Endometrial microvascular endothelial cells (primary cell): ENCODE data around the gene MFAP2. TPM values are rescaled to one million over a fixed set of nuclear protein-coding genes. Genes with fewer than 3 reads are reported as not detected.

Experiments used
- in situ Hi-C: cut with HindIII; loops from 2 replicates; pipeline ENCODE4 v1.10.0; 2017; ENCODE audit warnings: low sequenced_read_pairs, low pct_unique_long_range_greater_than_20kb; ENCODE audit errors: inconsistent ontology term
- total RNA-seq: library from RNA; depleted of rRNA; stranded (reverse); fragments of >200 nt; gene quantifications from one replicate; pipeline ENCODE4 v1.2.3, GENCODE V29; 2015; ENCODE audit errors: inconsistent ontology term

Gene MFAP2
- total RNA-seq, 1 donor from 2014 or later: 10.4 TPM

- in situ Hi-C loops: no loop called here
These were observed 5.7 kb upstream of the MFAP2 start for GRCh38 chr1:16986113-16986512.

- in situ Hi-C loops: no loop called here
These were observed 4.3 kb upstream of the MFAP2 start for GRCh38 chr1:16984717-16985116.

- in situ Hi-C loops: no loop called here
These were observed 3.2 kb upstream of the MFAP2 start for GRCh38 chr1:16983649-16984048.

DNA sequence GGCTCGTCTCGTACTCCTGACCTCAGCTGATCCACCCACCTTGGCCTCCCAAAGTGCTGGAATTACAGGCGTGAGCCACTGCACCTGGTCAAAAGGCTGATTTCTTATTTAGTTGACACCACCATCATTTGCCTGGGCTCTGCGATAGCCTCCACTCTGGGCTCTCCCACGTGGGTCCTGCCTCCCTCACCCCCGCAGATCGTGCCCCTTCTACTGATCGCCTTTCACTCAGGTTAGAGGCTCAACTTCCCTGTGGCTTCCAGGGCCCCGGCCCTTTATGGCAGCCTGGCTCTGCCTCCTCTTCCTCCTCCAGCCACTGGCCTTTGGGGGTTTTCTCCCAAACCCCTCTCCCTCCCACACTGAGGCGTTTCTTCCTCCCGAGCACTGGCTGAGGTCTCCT is 2.5 kb upstream of the MFAP2 start:
- in situ Hi-C loops: no loop called here

DNA sequence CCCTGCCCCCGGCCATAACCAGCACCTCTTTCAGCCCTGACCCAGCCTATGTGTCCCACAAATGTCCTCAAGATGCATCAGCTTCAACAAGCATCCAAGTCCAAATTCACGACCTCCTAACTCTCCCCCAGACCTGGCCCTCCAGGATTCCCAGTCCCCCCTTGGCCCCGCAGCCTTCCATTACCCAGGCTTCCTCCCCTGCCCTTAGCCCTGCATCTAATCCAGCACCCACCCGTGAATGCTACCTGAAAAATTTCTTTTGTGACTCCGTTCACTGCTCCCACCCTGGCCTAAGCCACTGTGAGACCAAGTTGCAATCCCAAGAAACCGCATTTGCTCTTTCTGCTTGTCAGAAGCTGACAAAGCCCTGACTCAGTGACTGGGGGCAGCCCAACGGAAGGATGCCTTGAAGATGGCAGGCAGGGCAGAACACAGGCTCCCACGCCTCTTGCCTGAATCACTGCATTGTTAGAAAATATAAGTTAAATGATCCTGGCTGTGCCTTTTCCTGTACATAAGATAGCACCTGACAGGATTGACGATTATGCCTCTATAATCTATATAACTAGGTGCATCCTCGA is 939 bp upstream of the MFAP2 start:
- in situ Hi-C loops: no loop called here

GRCh38 chr1:16979475-16980327 is 719 bp downstream of the MFAP2 start:
- in situ Hi-C loops: no loop called here

GRCh38 chr1:16978567-16979474 is 1.6 kb downstream of the MFAP2 start:
- in situ Hi-C loops: no loop called here

- in situ Hi-C loops: no loop called here
These were observed 2.3 kb downstream of the MFAP2 start for GRCh38 chr1:16978139-16978538.

DNA sequence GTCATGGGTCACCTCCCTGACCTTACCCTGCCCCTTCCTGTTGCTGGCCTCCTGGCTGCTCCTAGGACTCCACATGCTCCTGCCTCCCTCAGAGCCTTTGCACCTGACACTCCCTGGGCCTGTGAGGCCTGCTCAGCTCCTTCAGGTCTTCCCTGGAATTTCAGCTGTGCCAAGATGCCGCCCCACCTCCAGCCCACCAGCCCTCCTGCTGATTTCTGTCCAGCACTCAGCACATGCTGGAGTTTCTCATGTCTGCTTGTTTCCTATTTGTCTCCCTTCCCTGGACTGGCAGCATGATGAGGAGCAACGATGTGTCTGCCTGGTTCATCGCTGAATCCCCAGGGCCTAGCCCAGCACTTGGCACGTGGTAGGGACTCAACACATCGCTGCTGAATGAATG is 3.0 kb downstream of the MFAP2 start:
- in situ Hi-C loops: no loop called here

GRCh38 chr1:16976966-16977365 is 3.5 kb downstream of the MFAP2 start:
- in situ Hi-C loops: no loop called here

- in situ Hi-C loops: no loop called here
These were observed 4.6 kb downstream of the MFAP2 start for GRCh38 chr1:16975838-16976237.

- in situ Hi-C loops: no loop called here
These were observed 5.2 kb downstream of the MFAP2 start for GRCh38 chr1:16975211-16975610.

GRCh38 chr1:16973215-16973614 is 7.2 kb downstream of the MFAP2 start:
- in situ Hi-C loops: no loop called here

GRCh38 chr1:16972189-16972895 is 8.1 kb downstream of the MFAP2 start:
- in situ Hi-C loops: no loop called here

DNA sequence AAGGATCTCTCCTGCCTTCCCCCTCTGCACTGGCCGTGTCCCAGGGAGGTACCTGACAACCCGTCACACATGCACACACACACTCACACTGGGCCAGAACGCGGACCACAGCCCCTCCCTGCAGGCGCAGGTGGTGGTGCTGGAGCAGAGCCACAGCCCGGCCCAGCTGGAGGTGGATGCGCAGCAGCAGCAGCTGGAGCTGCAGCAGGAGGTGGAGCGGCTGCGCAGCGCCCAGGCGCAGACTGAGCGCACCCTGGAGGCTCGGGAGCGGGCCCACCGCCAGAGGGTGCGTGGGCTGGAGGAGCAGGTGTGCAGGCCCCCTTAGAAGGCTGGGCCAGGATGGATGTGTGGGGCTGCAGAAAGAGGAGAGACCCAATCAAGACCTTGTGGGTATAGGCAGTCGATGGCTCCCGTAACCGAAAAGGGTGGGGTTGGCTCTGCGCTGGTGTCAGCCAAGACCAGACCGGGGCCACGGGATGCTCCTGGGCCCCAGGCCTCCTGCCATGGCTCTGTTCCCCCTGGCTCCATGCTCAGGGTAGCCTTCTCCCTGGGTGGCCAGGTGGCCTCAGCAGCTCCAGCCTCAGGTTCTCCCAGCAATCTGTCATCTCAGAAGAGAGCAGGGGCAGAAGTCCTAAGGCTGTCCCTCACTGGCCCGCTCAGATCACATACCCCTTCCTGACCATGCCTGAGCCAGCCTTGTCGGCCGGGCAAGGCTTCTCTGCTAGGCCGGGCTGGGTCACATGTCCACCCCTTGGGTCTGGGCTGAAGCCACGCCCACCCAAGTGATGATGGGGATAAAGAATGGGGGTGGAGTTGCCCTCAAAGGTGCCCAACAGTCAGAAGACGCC is 8.9 kb downstream of the MFAP2 start:
- in situ Hi-C loops: no loop called here

GRCh38 chr1:16970132-16970910 is 10.1 kb downstream of the MFAP2 start:
- in situ Hi-C loops: no loop called here

- in situ Hi-C loops: no loop called here
These were observed 10.8 kb downstream of the MFAP2 start for GRCh38 chr1:16969651-16970050.
